ENCODE results near the gene PLEKHJ1.

- no peak for TF ChIP-seq NONO (IDR thresholded peaks at IDR 0.05; ENCODE audit: low read depth in 2 of 2, low read length in 1 of 2)
- TF ChIP-seq MAZ (CRISPR knock-in tag; conservative IDR thresholded peaks at IDR 0.05 in 1 of 2, IDR thresholded peaks at IDR 0.05 in 1 of 2), result no peak
- no peak for TF ChIP-seq ZFP36 (IDR thresholded peaks at IDR 0.05; ENCODE audit: low read depth, low read length, partially characterized antibody)
- TF ChIP-seq, protein P1, sequence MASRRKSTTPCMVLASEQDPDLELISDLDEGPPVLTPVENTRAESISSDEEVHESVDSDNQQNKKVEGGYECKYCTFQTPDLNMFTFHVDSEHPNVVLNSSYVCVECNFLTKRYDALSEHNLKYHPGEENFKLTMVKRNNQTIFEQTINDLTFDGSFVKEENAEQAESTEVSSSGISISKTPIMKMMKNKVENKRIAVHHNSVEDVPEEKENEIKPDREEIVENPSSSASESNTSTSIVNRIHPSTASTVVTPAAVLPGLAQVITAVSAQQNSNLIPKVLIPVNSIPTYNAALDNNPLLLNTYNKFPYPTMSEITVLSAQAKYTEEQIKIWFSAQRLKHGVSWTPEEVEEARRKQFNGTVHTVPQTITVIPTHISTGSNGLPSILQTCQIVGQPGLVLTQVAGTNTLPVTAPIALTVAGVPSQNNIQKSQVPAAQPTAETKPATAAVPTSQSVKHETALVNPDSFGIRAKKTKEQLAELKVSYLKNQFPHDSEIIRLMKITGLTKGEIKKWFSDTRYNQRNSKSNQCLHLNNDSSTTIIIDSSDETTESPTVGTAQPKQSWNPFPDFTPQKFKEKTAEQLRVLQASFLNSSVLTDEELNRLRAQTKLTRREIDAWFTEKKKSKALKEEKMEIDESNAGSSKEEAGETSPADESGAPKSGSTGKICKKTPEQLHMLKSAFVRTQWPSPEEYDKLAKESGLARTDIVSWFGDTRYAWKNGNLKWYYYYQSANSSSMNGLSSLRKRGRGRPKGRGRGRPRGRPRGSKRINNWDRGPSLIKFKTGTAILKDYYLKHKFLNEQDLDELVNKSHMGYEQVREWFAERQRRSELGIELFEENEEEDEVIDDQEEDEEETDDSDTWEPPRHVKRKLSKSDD (conservative IDR thresholded peaks at IDR 0.05; ENCODE audit: low read length), result no peak
- no peak for TF ChIP-seq SMARCC2 (IDR thresholded peaks at IDR 0.05; ENCODE audit: low read depth)
- TF ChIP-seq BACH1 (tag; IDR thresholded peaks at IDR 0.05), result no peak
- no peak for TF ChIP-seq CBX8 (IDR thresholded peaks at IDR 0.05; ENCODE audit: borderline replicate concordance, extremely low read depth, low read depth, low read length, poor library complexity, severe bottlenecking)
- no peak for TF ChIP-seq ZNF224 (CRISPR knock-in tag; IDR thresholded peaks at IDR 0.05)
- peak; percentile 63; the same call in 1 of the 2 replicates for TF ChIP-seq POLR2G (IDR thresholded peaks at IDR 0.05; ENCODE audit: low read depth, low read length)
- TF ChIP-seq CC2D1A (IDR thresholded peaks at IDR 0.05), result no peak
- no peak for TF ChIP-seq ZBTB17 (CRISPR knock-in tag; IDR thresholded peaks at IDR 0.05)
- no peak for TF ChIP-seq STAT5A (IDR thresholded peaks at IDR 0.05; ENCODE audit: borderline replicate concordance, low read length)
- no peak for TF ChIP-seq ZSCAN29 (IDR thresholded peaks at IDR 0.05)
Measured at GRCh38 chr19:2216361-2217225, 19.5 kb downstream of the PLEKHJ1 start.

All from K562 (cell line).